Neural crest cell (in vitro differentiated cells): ENCODE data around the gene MAPK8IP2. TPM values are rescaled to one million over a fixed set of nuclear protein-coding genes. Genes with fewer than 3 reads are reported as not detected.

Experiments
- DNase-seq: peaks from one replicate; pipeline ENCODE4 v3.0.0; 2021; ENCODE audit warnings: low read depth, mixed read lengths, low spot score
- H3K27ac Mint-ChIP-seq: one replicate; pipeline ENCODE4 v1.8.0; 2021; ENCODE audit warnings: mild to moderate bottlenecking, mixed read lengths; ENCODE audit not compliant: unreplicated experiment
- H3K27me3 Mint-ChIP-seq: 2 replicates; pipeline ENCODE4 v1.8.0; 2021; ENCODE audit warnings: low read depth, mild to moderate bottlenecking, mixed read lengths
- H3K36me3 Mint-ChIP-seq: 2 replicates; pipeline ENCODE4 v1.8.0; 2021; ENCODE audit warnings: low read depth, mild to moderate bottlenecking, mixed read lengths
- H3K4me1 Mint-ChIP-seq: 2 replicates; pipeline ENCODE4 v1.8.0; 2021; ENCODE audit warnings: mixed read lengths
- H3K4me3 Mint-ChIP-seq: one replicate; pipeline ENCODE4 v1.8.0; 2021; ENCODE audit warnings: mild to moderate bottlenecking, mixed read lengths
- H3K9me3 Mint-ChIP-seq: 2 replicates; pipeline ENCODE4 v1.8.0; 2021; ENCODE audit warnings: mixed read lengths
- CTCF ChIP-seq: fragments of 200-600 bp; sonication (generic); conservative IDR thresholded peaks from 2 replicates; pipeline ENCODE4 v1.5.0; 2021; ENCODE audit warnings: antibody characterized with exemption, mild to moderate bottlenecking
- total RNA-seq: library from RNA; stranded (reverse); gene quantifications from 2 replicates; pipeline ENCODE4 v1.2.1, GENCODE V29; 2021

MAPK8IP2 gene
- total RNA-seq, 1 donor from 2014 or later: 31.8 TPM

GRCh38 chr22:50625568-50626313 lies 25.1 kb downstream of the MAPK8IP2 start:
- DNase-seq: no peak
- TF ChIP-seq CTCF: no peak
- no peak overlapping the region for H3K27ac Mint-ChIP-seq
- peaks cover 30% of the 10 kb centered on the region for H3K4me1 Mint-ChIP-seq
- H3K27me3 Mint-ChIP-seq: peaks cover 21% of the 10 kb centered on the region
- H3K4me3 Mint-ChIP-seq: peak overlapping the region; percentile 74
- H3K36me3 Mint-ChIP-seq: no peaks in the 10 kb centered on the region
- H3K9me3 Mint-ChIP-seq: no peaks in the 10 kb centered on the region

GRCh38 chr22:50626314-50626849 lies 25.8 kb downstream of the MAPK8IP2 start:
- no peak for DNase-seq
- Mint-ChIP-seq H3K27me3 (peaks cover 15% of the 10 kb centered on the region), H3K27ac (no peak overlapping the region), H3K4me1 (peaks cover 23% of the 10 kb centered on the region), H3K36me3 (no peaks in the 10 kb centered on the region), H3K9me3 (no peaks in the 10 kb centered on the region), H3K4me3 (peak overlapping the region; percentile 74)
- TF ChIP-seq CTCF: no peak

GRCh38 chr22:50626850-50627641 lies 26.5 kb downstream of the MAPK8IP2 start:
- TF ChIP-seq CTCF: no peak
- Mint-ChIP-seq H3K36me3 (no peaks in the 10 kb centered on the region), H3K9me3 (no peaks in the 10 kb centered on the region), H3K4me1 (peaks cover 17% of the 10 kb centered on the region), H3K27ac (no peak overlapping the region), H3K4me3 (peak overlapping the region; percentile 81), H3K27me3 (peaks cover 8% of the 10 kb centered on the region)
- no peak for DNase-seq

- peak within 1 kb of the TSS; percentile 69 for H3K27ac Mint-ChIP-seq
- peak; percentile 38 for TF ChIP-seq CTCF
- H3K27me3 Mint-ChIP-seq: peaks cover 3% of the 10 kb centered on the region
- no peaks in the 10 kb centered on the region for H3K9me3 Mint-ChIP-seq
- peak within 1 kb of the TSS; percentile 90 for H3K4me3 Mint-ChIP-seq
- peaks cover 14% of the 10 kb centered on the region for H3K4me1 Mint-ChIP-seq
- H3K36me3 Mint-ChIP-seq: no peaks in the 10 kb centered on the region
- peak; percentile 60 for DNase-seq
Observed at GRCh38 chr22:50627642-50628542, 27.3 kb downstream of the MAPK8IP2 start, which contains the start of gene ARSA. TSS of gene ARSA (minus strand) at chr22:50628152. CDS start at chr22:50627779, 373 bp downstream.
